DOHH2 (cell line): ENCODE data around the gene LRRC43.

Source experiments
- H3F3A ChIP-seq: fragments of 200-600 bp; sonication (generic), shearing (Covaris generic); 2 replicates; pipeline ENCODE4 v1.6.0; 2016; ENCODE audit warnings: antibody characterized with exemption, mild to moderate bottlenecking; ENCODE audit not compliant: control insufficient read depth, insufficient read depth
- H3K27ac ChIP-seq: fragments of 200-600 bp; sonication (generic); 2 replicates; pipeline ENCODE4 v1.5.1; 2014; ENCODE audit warnings: low read depth, mild to moderate bottlenecking, low read length, moderate library complexity
- H3K27me3 ChIP-seq: fragments of 200-600 bp; sonication (generic); 2 replicates; pipeline ENCODE4 v1.6.1; 2014; ENCODE audit warnings: mild to moderate bottlenecking, low read length, mixed read lengths; ENCODE audit not compliant: control insufficient read depth
- H3K36me3 ChIP-seq: fragments of 200-600 bp; sonication (generic); 2 replicates; pipeline ENCODE4 v1.6.1; 2014; ENCODE audit warnings: mild to moderate bottlenecking, low read length, moderate library complexity, mixed read lengths; ENCODE audit not compliant: control insufficient read depth
- H3K4me1 ChIP-seq: fragments of 200-600 bp; sonication (generic); 2 replicates; pipeline ENCODE4 v1.6.1; 2014; ENCODE audit warnings: mild to moderate bottlenecking, low read length, mixed read lengths; ENCODE audit not compliant: control insufficient read depth
- H3K4me2 ChIP-seq: fragments of 200-600 bp; sonication (generic); 2 replicates; pipeline ENCODE4 v1.6.0; 2014; ENCODE audit warnings: mild to moderate bottlenecking, low read length, moderate library complexity
- H3K4me3 ChIP-seq: fragments of 200-600 bp; sonication (generic); 2 replicates; pipeline ENCODE4 v1.5.1; 2014; ENCODE audit warnings: mild to moderate bottlenecking, low read length, mixed read lengths
- H3K79me2 ChIP-seq: fragments of 200-600 bp; sonication (generic); 2 replicates; pipeline ENCODE4 v1.6.1; 2014; ENCODE audit warnings: mild to moderate bottlenecking, low read length, mixed read lengths; ENCODE audit not compliant: control insufficient read depth
- H3K9me2 ChIP-seq: fragments of 200-600 bp; sonication (generic); replicated peaks from 2 replicates; pipeline ENCODE4 v1.6.1; 2014; ENCODE audit warnings: mild to moderate bottlenecking, low read length, mixed read lengths; ENCODE audit not compliant: control insufficient read depth
- H3K9me3 ChIP-seq: fragments of 200-600 bp; sonication (generic); 2 replicates; pipeline ENCODE4 v1.6.1; 2014; ENCODE audit warnings: antibody characterized with exemption, low read length, mixed read lengths; ENCODE audit not compliant: control insufficient read depth, insufficient read depth
- H4K20me1 ChIP-seq: fragments of 200-600 bp; sonication (generic); 2 replicates; pipeline ENCODE4 v1.6.0; 2014; ENCODE audit warnings: low read depth, mild to moderate bottlenecking, antibody characterized with exemption, low read length, moderate library complexity; ENCODE audit not compliant: control insufficient read depth, insufficient read depth
- CTCF ChIP-seq: fragments of 200-600 bp; sonication (generic); IDR thresholded peaks from one replicate; pipeline ENCODE4 v1.5.1; 2014; ENCODE audit warnings: antibody characterized with exemption, mild to moderate bottlenecking, low read depth, low read length; ENCODE audit not compliant: poor library complexity, severe bottlenecking
- EZH2phosphoT487 ChIP-seq: fragments of 200-600 bp; sonication (generic); IDR thresholded peaks from 2 replicates; pipeline ENCODE4 v1.6.1; 2017; ENCODE audit warnings: borderline replicate concordance, mild to moderate bottlenecking, antibody characterized with exemption, low read length, moderate library complexity, mixed read lengths

The LRRC43 gene

GRCh38 chr12:122206111-122206881 lies 23.4 kb downstream of the LRRC43 start:
- TF ChIP-seq EZH2phosphoT487 (no peak), CTCF (no peak)
- Histone ChIP-seq H3K4me3 (no peak overlapping the region), H3K9me2 (no peaks in the 10 kb centered on the region), H4K20me1 (peaks cover 6% of the 10 kb centered on the region; the same call in 1 of the 2 replicates), H3K27ac (no peak overlapping the region), H3K4me1 (peaks cover 15% of the 10 kb centered on the region), H3K79me2 (no peaks in the 10 kb centered on the region), H3K27me3 (peaks cover 38% of the 10 kb centered on the region), H3K4me2 (no peak overlapping the region), H3K36me3 (peaks cover 31% of the 10 kb centered on the region), H3K9me3 (no peaks in the 10 kb centered on the region), H3F3A (peaks cover 11% of the 10 kb centered on the region)

DNA sequence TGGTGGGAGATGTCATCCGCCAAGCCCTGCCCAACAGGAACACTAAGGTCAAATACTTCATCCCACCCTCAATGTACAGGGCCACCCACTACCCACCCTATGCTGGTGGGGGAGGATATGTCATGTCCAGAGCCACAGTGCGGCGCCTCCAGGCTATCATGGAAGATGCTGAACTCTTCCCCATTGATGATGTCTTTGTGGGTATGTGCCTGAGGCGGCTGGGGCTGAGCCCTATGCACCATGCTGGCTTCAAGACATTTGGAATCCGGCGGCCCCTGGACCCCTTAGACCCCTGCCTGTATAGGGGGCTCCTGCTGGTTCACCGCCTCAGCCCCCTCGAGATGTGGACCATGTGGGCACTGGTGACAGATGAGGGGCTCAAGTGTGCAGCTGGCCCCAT lies 24.1 kb downstream of the LRRC43 start:
- no peak overlapping the region for H3K27ac ChIP-seq
- no peak overlapping the region for H3K4me3 ChIP-seq
- peaks cover 15% of the 10 kb centered on the region for H3K4me1 ChIP-seq
- H3K79me2 ChIP-seq, result no peaks in the 10 kb centered on the region
- H3K4me2 ChIP-seq, result no peak overlapping the region
- no peak for TF ChIP-seq CTCF
- TF ChIP-seq EZH2phosphoT487, result no peak
- no peaks in the 10 kb centered on the region for H3K9me3 ChIP-seq
- H3F3A ChIP-seq, result peaks cover 16% of the 10 kb centered on the region
- H3K36me3 ChIP-seq, result peaks cover 36% of the 10 kb centered on the region
- H3K9me2 ChIP-seq, result no peaks in the 10 kb centered on the region
- peaks cover 6% of the 10 kb centered on the region; the same call in 1 of the 2 replicates for H4K20me1 ChIP-seq
- peaks cover 35% of the 10 kb centered on the region for H3K27me3 ChIP-seq

DNA sequence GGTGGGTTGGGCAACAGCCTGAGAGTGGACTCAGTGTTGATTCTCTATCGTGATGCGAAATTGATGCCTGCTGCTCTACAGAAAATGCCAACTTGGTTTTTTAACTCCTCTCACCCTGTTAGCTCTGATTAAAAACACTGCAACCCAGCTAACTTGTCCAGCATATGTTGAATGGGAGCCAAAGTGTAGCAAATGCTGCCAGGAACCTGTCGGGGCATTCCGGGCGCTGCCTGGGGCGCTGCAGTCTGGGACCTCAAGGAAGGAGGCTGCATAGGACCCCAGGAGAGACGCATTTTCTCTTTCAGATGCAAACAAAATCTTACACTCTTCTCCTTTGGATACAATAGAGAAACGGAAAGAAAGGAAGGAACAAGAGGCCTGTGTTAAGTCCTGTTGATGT lies 24.5 kb downstream of the LRRC43 start:
- H3K27me3 ChIP-seq, result peaks cover 34% of the 10 kb centered on the region
- H3K9me3 ChIP-seq, result no peaks in the 10 kb centered on the region
- H3K36me3 ChIP-seq, result peaks cover 40% of the 10 kb centered on the region
- no peaks in the 10 kb centered on the region for H3K9me2 ChIP-seq
- no peak overlapping the region for H3K4me3 ChIP-seq
- no peaks in the 10 kb centered on the region for H3K79me2 ChIP-seq
- TF ChIP-seq EZH2phosphoT487 (no peak), CTCF (no peak)
- peaks cover 6% of the 10 kb centered on the region; the same call in 1 of the 2 replicates for H4K20me1 ChIP-seq
- H3K4me2 ChIP-seq, result no peak overlapping the region
- H3F3A ChIP-seq, result peaks cover 15% of the 10 kb centered on the region
- H3K4me1 ChIP-seq, result peaks cover 15% of the 10 kb centered on the region
- H3K27ac ChIP-seq, result no peak overlapping the region
